GM12892 (cell line): Measurements from ENCODE around the gene HMGXB4.

Source experiments
- POLR2A ChIP-seq: IDR thresholded peaks from 2 replicates; pipeline ENCODE4 v1.6.1; 2011; ENCODE audit warnings: low read depth, low read length, control low read depth
- POLR2AphosphoS5 ChIP-seq: IDR thresholded peaks from 2 replicates; pipeline ENCODE4 v1.6.1; 2011; ENCODE audit warnings: low read depth, low read length, control low read depth
- TAF1 ChIP-seq: IDR thresholded peaks from 2 replicates; pipeline ENCODE4 v1.6.1; 2011; ENCODE audit warnings: low read depth, mild to moderate bottlenecking, control low read depth, low read length, borderline replicate concordance

DNA sequence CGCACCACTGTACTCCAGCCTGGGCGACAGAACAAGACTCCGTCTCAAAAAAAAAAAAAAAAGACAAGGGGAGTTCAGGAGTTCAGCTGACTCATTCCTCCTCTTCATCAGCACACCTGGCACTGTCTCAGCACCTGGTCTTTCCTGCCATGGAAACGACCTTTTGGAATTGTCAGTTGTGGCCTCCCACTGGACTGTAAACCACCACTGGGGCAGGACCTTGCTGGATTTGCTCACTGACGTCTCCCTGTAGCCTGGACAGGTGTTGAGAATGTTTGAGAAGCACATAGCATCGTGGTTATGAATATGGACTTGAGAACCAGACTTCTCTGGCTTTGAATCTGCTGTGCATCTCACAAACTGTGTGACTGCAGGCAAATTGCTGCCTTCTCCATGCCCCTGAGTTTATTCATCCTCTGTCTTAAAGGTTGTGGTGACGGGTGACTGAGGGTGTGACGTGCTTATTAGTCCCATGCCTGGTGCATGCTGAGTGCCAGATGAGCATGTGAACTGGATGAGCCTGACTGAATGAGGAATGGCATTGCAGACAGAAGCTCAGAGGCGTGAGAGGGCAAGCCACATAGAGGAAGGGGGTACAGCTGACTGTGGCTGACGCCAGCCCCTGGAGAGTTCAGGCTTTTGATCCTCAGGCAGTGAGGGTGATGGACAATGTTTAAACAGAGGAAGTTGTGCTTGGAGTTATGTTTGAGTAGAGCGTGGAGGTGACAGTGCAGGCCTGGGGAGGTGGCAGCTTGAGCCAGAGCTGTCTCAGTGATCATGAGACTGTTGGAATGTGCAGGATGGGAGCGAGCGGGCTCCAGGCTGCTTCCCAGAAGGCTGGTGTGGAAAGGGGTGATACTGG is 55.1 kb downstream of the HMGXB4 start:
- TF ChIP-seq POLR2A (no peak), POLR2AphosphoS5 (no peak), TAF1 (no peak)
